Uterus (tissue), 4 donors: ENCODE data around the gene TCHP. TPM values are rescaled to one million over a fixed set of nuclear protein-coding genes. Genes with fewer than 3 reads are reported as not detected.
"Not testable (repeated sequence)": the region's sequence is repeated elsewhere in the genome, so short reads cannot be mapped to it uniquely, and the experiment has no call there.

Source experiments
- DNase-seq, 2 donors: peaks; one replicate each; pipeline ENCODE4 v3.0.0-alpha.2; 2019 to 2020
- H3K27ac ChIP-seq, 2 donors: fragments of 200-600 bp; sonication (generic); 1 replicate in 1 of 2; 2 replicates in 1 of 2; pipeline ENCODE4 v1.5.1; 2016 to 2018
- H3K27me3 ChIP-seq, 2 donors: fragments of 200-600 bp; sonication (generic); one replicate each; pipeline ENCODE4 v1.5.1; 2018 to 2019; ENCODE audit warnings: control low read depth in 1 of 2
- H3K36me3 ChIP-seq, 2 donors: fragments of 200-600 bp; sonication (generic); one replicate each; pipeline ENCODE4 v1.5.1; 2019; ENCODE audit warnings: control low read depth in 1 of 2
- H3K4me1 ChIP-seq, 2 donors: fragments of 200-600 bp; sonication (generic); one replicate each; pipeline ENCODE4 v1.5.1; 2018 to 2019; ENCODE audit warnings: control low read depth in 1 of 2
- H3K4me3 ChIP-seq, 2 donors: fragments of 200-600 bp; sonication (generic); 1 replicate in 1 of 2; 2 replicates in 1 of 2; pipeline ENCODE4 v1.5.1; 2018 to 2019; ENCODE audit warnings: mild to moderate bottlenecking in 1 of 2
- H3K9me3 ChIP-seq, 2 donors: fragments of 200-600 bp; sonication (generic); one replicate each; pipeline ENCODE4 v1.5.1; 2019; ENCODE audit warnings: control low read depth in 1 of 2
- CTCF ChIP-seq, 4 experiments: fragments of 200-600 bp in 2 of 4; fragments of 450-650 bp in 2 of 4; sonication (generic) in 2 of 4; IDR thresholded peaks; one replicate each; pipeline ENCODE4 v1.5.1; 2016 to 2019; ENCODE audit warnings: antibody characterized with exemption in 4 of 4, mild to moderate bottlenecking in 2 of 4, moderate library complexity in 1 of 4
- POLR2A ChIP-seq, 2 donors: fragments of 450-650 bp; IDR thresholded peaks; one replicate each; pipeline ENCODE4 v1.6.1; 2016; ENCODE audit warnings: antibody characterized with exemption in 2 of 2, mild to moderate bottlenecking in 1 of 2, moderate library complexity in 1 of 2
- intact Hi-C: fragments of 100-400 bp; cut with DNase I; formaldehyde crosslinking; loops from one replicate; pipeline ENCODE4 v1.15.1; 2023; ENCODE audit warnings: low total_unique reads
- total RNA-seq, 4 donors: library from RNA; depleted of rRNA in 3 of 4; stranded (reverse); fragments of >200 nt in 3 of 4; gene quantifications; one replicate each; pipeline versions ENCODE4 v1.1.0 to v1.2.4, GENCODE V29; 2014 to 2023
- donor health status: DM: yes; HTN: yes; CAD: no.

The TCHP gene
- total RNA-seq, 4 donors from 2014 or later: 5.9 to 19.0 (median 12.8) TPM

- TF ChIP-seq CTCF (IDR thresholded peaks at IDR 0.05): no peak
- TF ChIP-seq POLR2A (IDR thresholded peaks at IDR 0.05): no peak
- intact Hi-C loops: no loop called here
- DNase-seq: no peak
- Histone ChIP-seq H3K27me3 (no peaks in the 10 kb centered on the region), H3K9me3 (no peaks in the 10 kb centered on the region), H3K27ac (no peak overlapping the region), H3K36me3 (no peaks in the 10 kb centered on the region), H3K4me3 (no peak overlapping the region), H3K4me1 (no peaks in the 10 kb centered on the region)
These were observed 39.1 kb upstream of the TCHP start for GRCh38 chr12:109860977-109861376.

- TF ChIP-seq POLR2A (IDR thresholded peaks at IDR 0.05): no peak
- no peak overlapping the region for H3K4me3 ChIP-seq
- intact Hi-C loops: no loop called here
- no peak for DNase-seq
- H3K9me3 ChIP-seq: no peaks in the 10 kb centered on the region
- H3K36me3 ChIP-seq: no peaks in the 10 kb centered on the region
- H3K27me3 ChIP-seq: no peaks in the 10 kb centered on the region
- H3K27ac ChIP-seq: no peak overlapping the region
- H3K4me1 ChIP-seq: no peaks in the 10 kb centered on the region
These were observed 38.3 kb upstream of the TCHP start for GRCh38 chr12:109861689-109862314.

- H3K4me3 ChIP-seq, H3K9me3 ChIP-seq, H3K4me1 ChIP-seq, intact Hi-C loops, H3K27me3 ChIP-seq, DNase-seq, H3K36me3 ChIP-seq, H3K27ac ChIP-seq: not testable (repeated sequence)
These were observed 37.6 kb upstream of the TCHP start for GRCh38 chr12:109862491-109862890.

GRCh38 chr12:109863847-109864712 is 36.0 kb upstream of the TCHP start:
- no peak overlapping the region for H3K4me3 ChIP-seq
- no peak overlapping the region for H3K27ac ChIP-seq
- DNase-seq: no peak
- no peaks in the 10 kb centered on the region for H3K36me3 ChIP-seq
- no peaks in the 10 kb centered on the region for H3K4me1 ChIP-seq
- H3K27me3 ChIP-seq: no peaks in the 10 kb centered on the region
- intact Hi-C loops: no loop called here
- no peak for TF ChIP-seq CTCF (IDR thresholded peaks at IDR 0.05)
- no peak for TF ChIP-seq POLR2A (IDR thresholded peaks at IDR 0.05)
- no peaks in the 10 kb centered on the region for H3K9me3 ChIP-seq

GRCh38 chr12:109864916-109865315 is 35.2 kb upstream of the TCHP start:
- no peaks in the 10 kb centered on the region for H3K27me3 ChIP-seq
- no peaks in the 10 kb centered on the region for H3K36me3 ChIP-seq
- intact Hi-C loops: no loop called here
- no peak overlapping the region for H3K27ac ChIP-seq
- H3K9me3 ChIP-seq: no peaks in the 10 kb centered on the region
- DNase-seq: no peak
- H3K4me3 ChIP-seq: no peak overlapping the region
- no peaks in the 10 kb centered on the region for H3K4me1 ChIP-seq
- TF ChIP-seq POLR2A (IDR thresholded peaks at IDR 0.05): no peak
- no peak for TF ChIP-seq CTCF (IDR thresholded peaks at IDR 0.05)
